ENCODE data around the gene DENND6B. TPM values are rescaled to one million over a fixed set of nuclear protein-coding genes. Genes with fewer than 3 reads are reported as not detected.

DENND6B gene
- total and polyA plus RNA-seq, 2 donors (not counting 1 experiment from before 2014, with no cell fraction given), result 2.8 to 10.3 TPM

DNA sequence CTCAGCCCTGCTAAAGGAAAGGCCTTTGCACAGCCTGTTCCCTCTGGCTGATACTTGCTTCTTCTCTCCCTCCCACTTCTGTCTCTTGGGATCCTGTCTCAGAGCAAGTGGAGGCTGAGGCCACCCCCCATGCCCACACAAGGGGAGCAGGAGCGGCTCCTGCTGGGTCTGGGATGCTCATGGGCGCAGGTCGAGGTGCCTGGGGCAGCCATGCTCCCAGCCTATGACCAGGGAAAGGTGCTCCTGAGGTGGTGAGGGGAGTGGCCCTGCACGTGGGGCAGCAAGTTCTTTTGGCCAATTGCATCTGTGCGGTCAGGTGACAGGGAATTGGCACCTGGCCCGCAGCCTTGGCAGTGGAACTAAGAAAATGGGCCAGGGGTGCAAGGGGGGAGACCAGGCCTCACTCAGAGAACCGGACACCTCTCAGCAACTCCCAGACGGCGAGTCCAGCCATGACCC lies 58.1 kb downstream of the DENND6B start:
- CTCF ChIA-PET, result interaction anchor here (0.7 to 1.2 kb wide), 2 partner anchors 26 to 58 kb away, joined by 3 read pairs; partner anchors contain the start of gene DENND6B
- Histone ChIP-seq H4K20me1 (ENCODE audit: control insufficient read depth, insufficient read depth, low read length, poor library complexity, severe bottlenecking) (peaks cover 11% of the 10 kb centered on the region), H3K9ac (ENCODE audit: low read length) (no peak overlapping the region), H2AFZ (ENCODE audit: insufficient read depth, low read depth, low read length, poor library complexity, severe bottlenecking) (no peak overlapping the region), H3K27me3 (replicated peaks in 1 of 4; ENCODE audit: control extremely low read depth in 1 of 4, control insufficient read depth in 3 of 4, insufficient read depth in 4 of 4, low read length in 3 of 4) (peaks cover 0 to 23% (median 9%) of the 10 kb centered on the region in 4 experiments), H3K4me3 (ENCODE audit: control extremely low read depth in 1 of 5, extremely low read depth in 1 of 5, insufficient read depth in 1 of 5, low read depth in 2 of 5, low read length in 4 of 5) (no peak overlapping the region), H3K27ac (ENCODE audit: low read length in 2 of 2) (no peak overlapping the region), H3K36me3 (replicated peaks in 1 of 2; ENCODE audit: control extremely low read depth in 1 of 2, control insufficient read depth in 1 of 2, extremely low read depth in 1 of 2, insufficient read depth in 2 of 2, low read length in 1 of 2) (no peaks in the 10 kb centered on the region), H3K79me2 (ENCODE audit: control insufficient read depth, insufficient read depth, low read length) (no peaks in the 10 kb centered on the region), H3K4me2 (replicated peaks; ENCODE audit: low read depth, low read length, poor library complexity, severe bottlenecking) (peak overlapping the region; percentile 58), H3K9me3 (ENCODE audit: control extremely low read depth in 1 of 3, control insufficient read depth in 2 of 3, insufficient read depth in 1 of 3, low read length in 2 of 3) (no peaks in the 10 kb centered on the region), H3K4me1 (ENCODE audit: control insufficient read depth in 2 of 2, insufficient read depth in 2 of 2, low read length in 2 of 2) (peaks cover 23 to 31% of the 10 kb centered on the region in 2 donors)
- H3K4me3 Mint-ChIP-seq, result peak overlapping the region; percentile 53
- TF ChIP-seq CTCF (IDR thresholded peaks at IDR 0.05), result no peak
- no peak for TF ChIP-seq EZH2 (IDR thresholded peaks at IDR 0.05; ENCODE audit: borderline replicate concordance, insufficient read depth, low read depth, low read length, poor library complexity, severe bottlenecking)
- intact Hi-C loops (cut with micrococcal nuclease), result no loop called here
- WGBS (ENCODE audit: insufficient coverage), result 77% methylated on average over 8 of the region's 9 CpGs
- DNase-seq (no peak), ATAC-seq (ENCODE audit: low read depth) (no peak)
- no peaks in the 10 kb centered on the region for H3K27me3 Mint-ChIP-seq
- no peaks in the 10 kb centered on the region for H3K9me3 Mint-ChIP-seq (ENCODE audit: insufficient read depth)
- peaks cover 19% of the 10 kb centered on the region for H3K4me1 Mint-ChIP-seq
- no peak overlapping the region for H3K27ac Mint-ChIP-seq
- POLR2A ChIA-PET, result interaction anchor here (1.1 kb wide), 1 partner anchor 17 kb away, joined by 3 read pairs; no protein-coding TSS in a partner anchor

- Mint-ChIP-seq H3K4me1 (peaks cover 21% of the 10 kb centered on the region), H3K4me3 (peak overlapping the region; percentile 53), H3K27ac (no peak overlapping the region), H3K9me3 (ENCODE audit: insufficient read depth) (no peaks in the 10 kb centered on the region), H3K27me3 (no peaks in the 10 kb centered on the region)
- POLR2A ChIA-PET, result interaction anchor here (0.5 to 0.7 kb wide), 2 partner anchors 15 to 296 kb away, joined by 3 to 4 read pairs; no protein-coding TSS in a partner anchor
- no peak for ATAC-seq (ENCODE audit: low read depth)
- DNase-seq, result peak; percentile 65
- Histone ChIP-seq H2AFZ (ENCODE audit: insufficient read depth, low read depth, low read length, poor library complexity, severe bottlenecking) (no peak overlapping the region), H3K9me3 (ENCODE audit: control extremely low read depth in 1 of 3, control insufficient read depth in 2 of 3, insufficient read depth in 1 of 3, low read length in 2 of 3) (no peaks in the 10 kb centered on the region), H3K4me3 (ENCODE audit: control extremely low read depth in 1 of 5, extremely low read depth in 1 of 5, insufficient read depth in 1 of 5, low read depth in 2 of 5, low read length in 4 of 5) (no peak overlapping the region), H3K79me2 (ENCODE audit: control insufficient read depth, insufficient read depth, low read length) (no peaks in the 10 kb centered on the region), H3K36me3 (replicated peaks in 1 of 2; ENCODE audit: control extremely low read depth in 1 of 2, control insufficient read depth in 1 of 2, extremely low read depth in 1 of 2, insufficient read depth in 2 of 2, low read length in 1 of 2) (no peaks in the 10 kb centered on the region), H3K9ac (ENCODE audit: low read length) (no peak overlapping the region), H3K27ac (ENCODE audit: low read length in 2 of 2) (no peak overlapping the region), H3K4me2 (replicated peaks; ENCODE audit: low read depth, low read length, poor library complexity, severe bottlenecking) (peak overlapping the region; percentile 58), H3K27me3 (replicated peaks in 1 of 4; ENCODE audit: control extremely low read depth in 1 of 4, control insufficient read depth in 3 of 4, insufficient read depth in 4 of 4, low read length in 3 of 4) (peaks cover 0 to 32% (median 9%) of the 10 kb centered on the region in 4 experiments), H4K20me1 (ENCODE audit: control insufficient read depth, insufficient read depth, low read length, poor library complexity, severe bottlenecking) (peaks cover 11% of the 10 kb centered on the region), H3K4me1 (ENCODE audit: control insufficient read depth in 2 of 2, insufficient read depth in 2 of 2, low read length in 2 of 2) (peaks cover 25 to 36% of the 10 kb centered on the region in 2 donors)
- no peak for TF ChIP-seq EZH2 (IDR thresholded peaks at IDR 0.05; ENCODE audit: borderline replicate concordance, insufficient read depth, low read depth, low read length, poor library complexity, severe bottlenecking)
- no peak for TF ChIP-seq CTCF (IDR thresholded peaks at IDR 0.05)
- intact Hi-C loops (cut with micrococcal nuclease), result no loop called here
- CTCF ChIA-PET, result interaction anchor here (1.2 kb wide), 2 partner anchors 23 to 59 kb away, joined by 3 to 4 read pairs; partner anchors contain the start of genes DENND6B and TUBGCP6
- WGBS (ENCODE audit: insufficient coverage), result 25% methylated on average over 68 of the region's 75 CpGs
Measured at GRCh38 chr22:50267591-50268390, 59.0 kb downstream of the DENND6B start.
